HL-60/S4 treated with phorbol 12-myristate 13-acetate at 8.2 ng/mL for 4 days and 3 days (cell line): ENCODE measurements around the gene ANKRD31.
"Not testable (repeated sequence)": the region's sequence is repeated elsewhere in the genome, so short reads cannot be mapped to it uniquely, and the experiment has no call there.

Experiments
- in situ Hi-C: fragments of 300-500 bp; cut with MboI; formaldehyde crosslinking; loops from 2 replicates; pipeline ENCODE4 v1.15.0; 2022; ENCODE audit warnings: low sequenced_read_pairs

Gene ANKRD31

GRCh38 chr5:75161508-75161907 lies 75.2 kb downstream of the ANKRD31 start:
- in situ Hi-C loops, result not testable (repeated sequence)

- in situ Hi-C loops, result no loop called here
Measured at GRCh38 chr5:75156585-75156984, 80.1 kb downstream of the ANKRD31 start.

- in situ Hi-C loops, result no loop called here
Measured at GRCh38 chr5:75152860-75153259, 83.8 kb downstream of the ANKRD31 start.

GRCh38 chr5:75148051-75148450 lies 88.6 kb downstream of the ANKRD31 start:
- in situ Hi-C loops, result no loop called here

GRCh38 chr5:75142566-75143136 lies 94.0 kb downstream of the ANKRD31 start:
- in situ Hi-C loops, result no loop called here

GRCh38 chr5:75140277-75140676 lies 96.4 kb downstream of the ANKRD31 start:
- in situ Hi-C loops, result no loop called here

GRCh38 chr5:75138689-75139088 lies 98.0 kb downstream of the ANKRD31 start:
- in situ Hi-C loops, result no loop called here

- in situ Hi-C loops, result no loop called here
Measured at GRCh38 chr5:75130818-75131349, 105.8 kb downstream of the ANKRD31 start.

GRCh38 chr5:75116856-75117255 lies 119.8 kb downstream of the ANKRD31 start:
- in situ Hi-C loops, result no loop called here

GRCh38 chr5:75114311-75114710 lies 122.4 kb downstream of the ANKRD31 start:
- in situ Hi-C loops, result not testable (repeated sequence)

- in situ Hi-C loops, result no loop called here
Measured at GRCh38 chr5:75113354-75114113, 123.1 kb downstream of the ANKRD31 start.

GRCh38 chr5:75108931-75109596 lies 127.6 kb downstream of the ANKRD31 start:
- in situ Hi-C loops, result no loop called here

GRCh38 chr5:75108515-75108914 lies 128.2 kb downstream of the ANKRD31 start:
- in situ Hi-C loops, result no loop called here

- in situ Hi-C loops, result not testable (repeated sequence)
Measured at GRCh38 chr5:75095956-75096355, 140.7 kb downstream of the ANKRD31 start.

GRCh38 chr5:75091597-75091996 lies 145.1 kb downstream of the ANKRD31 start:
- in situ Hi-C loops, result no loop called here

- in situ Hi-C loops, result no loop called here
Measured at GRCh38 chr5:75089662-75090061, 147.0 kb downstream of the ANKRD31 start.

- in situ Hi-C loops, result no loop called here
Measured at GRCh38 chr5:75089137-75089536, 147.5 kb downstream of the ANKRD31 start.

GRCh38 chr5:75088648-75089047 lies 148.0 kb downstream of the ANKRD31 start:
- in situ Hi-C loops, result no loop called here

- in situ Hi-C loops, result no loop called here
Measured at GRCh38 chr5:75081510-75081909, 155.2 kb downstream of the ANKRD31 start.

GRCh38 chr5:75079346-75079745 lies 157.3 kb downstream of the ANKRD31 start:
- in situ Hi-C loops, result not testable (repeated sequence)

GRCh38 chr5:75078027-75078426 lies 158.7 kb downstream of the ANKRD31 start:
- in situ Hi-C loops, result no loop called here

GRCh38 chr5:75072061-75072460 lies 164.6 kb downstream of the ANKRD31 start:
- in situ Hi-C loops, result no loop called here
